Fibroblast of lung (primary cell): Measurements from ENCODE around the gene KLHL1. TPM values are rescaled to one million over a fixed set of nuclear protein-coding genes. Genes with fewer than 3 reads are reported as not detected.

ENCODE experiments used
- DNase-seq, 2 donors: peaks; one replicate each; pipeline versions ENCODE4 v3.0.0 to v3.0.0-alpha.2; 2010; ENCODE audit warnings: low read depth in 2 of 2
- H2AFZ ChIP-seq: 2 replicates; pipeline ENCODE4 v1.5.1; 2012; ENCODE audit warnings: low read length, control low read depth, inconsistent platforms
- H3K27ac ChIP-seq: 2 replicates; pipeline ENCODE4 v1.5.1; 2011; ENCODE audit warnings: low read length, control low read depth; ENCODE audit not compliant: insufficient read depth
- H3K27me3 ChIP-seq: 2 replicates; pipeline ENCODE4 v1.5.1; 2011; ENCODE audit warnings: mild to moderate bottlenecking, low read length; ENCODE audit not compliant: control insufficient read depth, insufficient read depth
- H3K36me3 ChIP-seq: 2 replicates; pipeline ENCODE4 v1.5.1; 2011; ENCODE audit warnings: low read length; ENCODE audit not compliant: control insufficient read depth, insufficient read depth
- H3K4me1 ChIP-seq: 2 replicates; pipeline ENCODE4 v1.5.1; 2011; ENCODE audit warnings: low read length; ENCODE audit not compliant: control insufficient read depth, insufficient read depth; ENCODE audit errors: extremely low read depth
- H3K4me2 ChIP-seq: 2 replicates; pipeline ENCODE4 v1.5.1; 2011; ENCODE audit warnings: low read length, control low read depth; ENCODE audit not compliant: insufficient read depth; ENCODE audit errors: extremely low read depth
- H3K4me3 ChIP-seq, 4 experiments: fragments of 200-600 bp in 1 of 4; sonication (generic) in 1 of 4; replicated peaks in 1 of 4; 2 replicates each; pipeline ENCODE4 v1.5.1; 2011 to 2016; ENCODE audit warnings: low read length in 4 of 4, low read depth in 3 of 4, mild to moderate bottlenecking in 3 of 4, control low read depth in 2 of 4, inconsistent platforms in 1 of 4, mixed read lengths in 1 of 4; ENCODE audit not compliant: insufficient read depth in 1 of 4; ENCODE audit errors: control extremely low read depth in 1 of 4
- H3K79me2 ChIP-seq: 2 replicates; pipeline ENCODE4 v1.5.1; 2012; ENCODE audit warnings: mild to moderate bottlenecking, low read length, inconsistent platforms; ENCODE audit not compliant: control insufficient read depth, insufficient read depth
- H3K9ac ChIP-seq: 2 replicates; pipeline ENCODE4 v1.5.1; 2011; ENCODE audit warnings: mild to moderate bottlenecking, low read length, control low read depth; ENCODE audit not compliant: insufficient read depth
- H3K9me3 ChIP-seq: 2 replicates; pipeline ENCODE4 v1.5.1; 2012; ENCODE audit warnings: low read depth, low read length; ENCODE audit not compliant: control insufficient read depth, insufficient read depth
- H4K20me1 ChIP-seq: 2 replicates; pipeline ENCODE4 v1.5.1; 2011; ENCODE audit warnings: low read length; ENCODE audit not compliant: control insufficient read depth, insufficient read depth; ENCODE audit errors: extremely low read depth
- CTCF ChIP-seq, 2 donors: IDR thresholded peaks in 1 of 2; conservative IDR thresholded peaks in 1 of 2; 1 replicate in 1 of 2; 2 replicates in 1 of 2; pipeline ENCODE4 v1.5.1; 2011 to 2012; ENCODE audit warnings: low read length in 2 of 2, control low read depth in 1 of 2, inconsistent platforms in 1 of 2, low read depth in 1 of 2, mild to moderate bottlenecking in 1 of 2
- EZH2 ChIP-seq: IDR thresholded peaks from 2 replicates; pipeline ENCODE4 v1.5.1; 2012; ENCODE audit warnings: low read length, control low read depth, mild to moderate bottlenecking; ENCODE audit errors: missing control alignments
- polyA plus RNA-seq, 2 donors: library from polyadenylated mRNA; depleted of rRNA in 1 of 2; stranded (reverse) in 1 of 2; unstranded in 1 of 2; fragments of >200 nt; gene quantifications; 2 replicates each; pipeline ENCODE4 v1.2.1, GENCODE V29; 2011 to 2012; ENCODE audit warnings: missing spikeins in 1 of 2
- total RNA-seq: library from RNA; depleted of rRNA; stranded (reverse); fragments of >200 nt; gene quantifications from 2 replicates; pipeline ENCODE4 v1.2.1, GENCODE V29; 2014

KLHL1 gene
- total and polyA plus RNA-seq, 2 donors (not counting 1 experiment from before 2014, with no cell fraction given), result not detected

- DNase-seq, result no peak
- H3K4me1 ChIP-seq, result no peaks in the 10 kb centered on the region
- TF ChIP-seq CTCF (conservative IDR thresholded peaks at IDR 0.05 in 1 of 2, IDR thresholded peaks at IDR 0.05 in 1 of 2; ENCODE audit: low read depth in 1 of 2, low read length in 2 of 2) (no peak), EZH2 (no peak)
- H3K9ac ChIP-seq, result no peak overlapping the region
- H3K79me2 ChIP-seq, result no peaks in the 10 kb centered on the region
- H3K27me3 ChIP-seq, result no peaks in the 10 kb centered on the region
- H3K4me2 ChIP-seq, result no peak overlapping the region
- no peaks in the 10 kb centered on the region for H4K20me1 ChIP-seq
- H3K36me3 ChIP-seq, result no peaks in the 10 kb centered on the region
- H3K9me3 ChIP-seq, result no peaks in the 10 kb centered on the region
- H3K4me3 ChIP-seq, result no peak overlapping the region
- H2AFZ ChIP-seq, result no peak overlapping the region
- H3K27ac ChIP-seq, result no peak overlapping the region
Measured at GRCh38 chr13:69946511-69946910, 161.7 kb downstream of the KLHL1 start.

GRCh38 chr13:69935043-69935442, 173.2 kb downstream of the KLHL1 start:
- Histone ChIP-seq H3K27ac (no peak overlapping the region), H3K36me3 (no peaks in the 10 kb centered on the region), H3K79me2 (no peaks in the 10 kb centered on the region), H2AFZ (no peak overlapping the region), H3K9me3 (no peaks in the 10 kb centered on the region), H3K4me3 (no peak overlapping the region), H3K27me3 (no peaks in the 10 kb centered on the region), H4K20me1 (no peaks in the 10 kb centered on the region), H3K4me2 (no peak overlapping the region), H3K9ac (no peak overlapping the region), H3K4me1 (no peaks in the 10 kb centered on the region)
- no peak for DNase-seq
- TF ChIP-seq EZH2, result no peak
- TF ChIP-seq CTCF (conservative IDR thresholded peaks at IDR 0.05 in 1 of 2, IDR thresholded peaks at IDR 0.05 in 1 of 2; ENCODE audit: low read depth in 1 of 2, low read length in 2 of 2), result no peak

GRCh38 chr13:69928262-69928661, 180.0 kb downstream of the KLHL1 start:
- Histone ChIP-seq H2AFZ (no peak overlapping the region), H3K36me3 (no peaks in the 10 kb centered on the region), H3K79me2 (no peaks in the 10 kb centered on the region), H3K4me2 (no peak overlapping the region), H3K4me1 (no peaks in the 10 kb centered on the region), H3K27ac (no peak overlapping the region), H3K4me3 (no peak overlapping the region), H3K27me3 (no peaks in the 10 kb centered on the region), H3K9ac (no peak overlapping the region), H4K20me1 (no peaks in the 10 kb centered on the region), H3K9me3 (no peaks in the 10 kb centered on the region)
- TF ChIP-seq EZH2 (no peak), CTCF (conservative IDR thresholded peaks at IDR 0.05 in 1 of 2, IDR thresholded peaks at IDR 0.05 in 1 of 2; ENCODE audit: low read depth in 1 of 2, low read length in 2 of 2) (no peak)
- DNase-seq, result no peak
